WERI-Rb-1 (cell line): Measurements from ENCODE around the gene TRIM47.

Experiments used
- DNase-seq: peaks from one replicate; pipeline ENCODE4 v3.0.0-alpha.2; 2020
- H3K27ac ChIP-seq: fragments of 250-450 bp; sonication (Bioruptor Pico); 2 replicates; pipeline ENCODE4 v1.5.1; 2020; ENCODE audit warnings: mild to moderate bottlenecking, moderate library complexity
- H3K27me3 ChIP-seq: fragments of 250-450 bp; sonication (Bioruptor Pico); 2 replicates; pipeline ENCODE4 v1.5.1; 2021; ENCODE audit warnings: mild to moderate bottlenecking, low read depth, moderate library complexity; ENCODE audit not compliant: insufficient read depth, severe bottlenecking
- H3K36me3 ChIP-seq: fragments of 250-450 bp; sonication (Bioruptor Pico); 2 replicates; pipeline ENCODE4 v1.5.1; 2020; ENCODE audit warnings: mild to moderate bottlenecking, moderate library complexity
- H3K4me3 ChIP-seq: 2 replicates; pipeline ENCODE4 v1.5.1; 2011; ENCODE audit warnings: low read depth, mild to moderate bottlenecking, control low read depth, low read length
- H3K9me3 ChIP-seq: fragments of 250-450 bp; sonication (Bioruptor Pico); 2 replicates; pipeline ENCODE4 v1.5.1; 2021; ENCODE audit warnings: mild to moderate bottlenecking, moderate library complexity; ENCODE audit not compliant: severe bottlenecking
- CTCF ChIP-seq: IDR thresholded peaks from 2 replicates; pipeline ENCODE4 v1.5.1; 2011; ENCODE audit warnings: low read depth, mild to moderate bottlenecking, control low read depth, inconsistent platforms, low read length

Gene TRIM47

DNA sequence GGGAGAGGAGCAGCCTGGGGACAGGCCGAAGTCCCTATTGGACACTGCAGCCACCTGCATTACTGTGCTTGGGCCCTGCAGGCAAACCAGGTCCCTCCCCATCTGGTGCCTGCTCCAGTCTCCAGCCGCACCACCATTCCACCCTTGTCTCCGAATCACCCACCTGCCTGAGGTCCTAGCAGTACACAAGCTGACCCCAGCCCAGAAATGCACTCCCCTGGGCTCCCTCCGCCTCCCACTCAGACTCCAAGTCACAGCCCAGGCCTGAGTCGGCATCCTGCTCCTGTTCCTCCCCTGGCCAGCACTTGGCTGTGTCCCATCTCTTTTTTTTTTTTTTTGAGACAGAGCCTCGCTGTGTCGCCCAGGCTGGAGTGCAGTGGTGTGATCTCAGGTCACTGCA lies 40.5 kb downstream of the TRIM47 start:
- Histone ChIP-seq H3K27ac (no peak overlapping the region), H3K36me3 (no peaks in the 10 kb centered on the region; the same call in none of the 2 replicates), H3K9me3 (no peaks in the 10 kb centered on the region), H3K4me3 (no peak overlapping the region), H3K27me3 (no peaks in the 10 kb centered on the region)
- no peak for DNase-seq
- TF ChIP-seq CTCF, result no peak

- H3K36me3 ChIP-seq, result no peaks in the 10 kb centered on the region; the same call in none of the 2 replicates
- no peaks in the 10 kb centered on the region for H3K9me3 ChIP-seq
- no peak overlapping the region for H3K4me3 ChIP-seq
- no peaks in the 10 kb centered on the region for H3K27me3 ChIP-seq
- no peak for TF ChIP-seq CTCF
- DNase-seq, result no peak
- no peak overlapping the region for H3K27ac ChIP-seq
Observed at GRCh38 chr17:75836605-75837004, 41.8 kb downstream of the TRIM47 start.

DNA sequence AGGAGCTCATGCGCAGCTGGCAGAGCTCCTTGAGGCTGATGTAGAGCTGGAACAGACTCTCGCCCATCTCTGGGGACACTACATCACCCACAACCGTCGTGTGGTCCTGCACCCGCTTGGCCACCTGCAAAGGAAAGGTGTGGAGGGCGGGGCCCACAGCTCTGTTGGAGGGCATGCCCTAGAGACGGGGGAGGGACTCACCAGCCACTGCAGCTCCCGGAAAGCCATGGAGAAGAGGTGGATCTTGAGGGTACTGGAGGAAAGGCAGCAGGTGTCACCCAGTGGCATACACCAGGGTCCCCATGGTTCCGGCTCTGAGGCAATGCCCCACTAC lies 42.8 kb downstream of the TRIM47 start:
- no peaks in the 10 kb centered on the region for H3K9me3 ChIP-seq
- TF ChIP-seq CTCF, result no peak
- H3K4me3 ChIP-seq, result no peak overlapping the region
- H3K36me3 ChIP-seq, result no peaks in the 10 kb centered on the region; the same call in none of the 2 replicates
- H3K27me3 ChIP-seq, result no peaks in the 10 kb centered on the region
- H3K27ac ChIP-seq, result no peak overlapping the region
- DNase-seq, result no peak

DNA sequence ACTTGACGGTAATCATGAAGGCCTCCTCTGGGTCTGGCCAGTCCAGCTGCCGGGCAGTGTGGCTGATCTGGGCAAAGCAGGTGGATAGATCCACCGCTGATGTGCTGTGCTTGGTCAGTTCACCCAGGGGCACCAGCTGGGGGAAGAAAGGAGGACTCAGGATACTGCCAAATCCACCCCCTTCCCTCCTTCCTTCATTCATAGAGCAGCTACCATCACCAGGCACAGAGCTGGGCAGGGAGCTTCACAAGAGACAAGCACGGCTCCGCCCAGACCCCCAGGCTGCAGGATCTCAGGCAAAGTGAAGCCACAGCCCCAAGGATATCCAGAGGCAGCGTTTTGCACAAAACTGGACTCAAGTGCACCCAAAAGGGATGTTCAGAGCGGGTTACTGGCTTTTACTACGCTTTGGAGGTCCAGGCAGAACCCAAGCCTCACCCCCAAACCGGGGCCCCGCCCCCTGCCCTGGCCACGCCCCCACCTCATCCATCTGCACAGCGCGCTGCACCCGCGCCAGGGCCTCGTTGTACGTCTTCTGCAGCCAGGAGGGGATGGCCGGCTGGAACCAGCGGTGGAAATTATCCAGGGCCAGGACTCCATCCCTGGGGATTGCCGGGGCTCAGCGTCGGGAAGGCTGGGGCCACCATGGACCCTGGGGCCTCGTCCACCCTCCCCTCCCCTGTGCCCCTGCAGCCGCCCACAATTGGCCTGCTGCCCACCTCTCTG lies 43.3 kb downstream of the TRIM47 start:
- Histone ChIP-seq H3K36me3 (no peaks in the 10 kb centered on the region; the same call in 1 of the 2 replicates), H3K27me3 (no peaks in the 10 kb centered on the region), H3K9me3 (no peaks in the 10 kb centered on the region), H3K27ac (no peak overlapping the region), H3K4me3 (no peak overlapping the region)
- no peak for DNase-seq
- no peak for TF ChIP-seq CTCF

DNA sequence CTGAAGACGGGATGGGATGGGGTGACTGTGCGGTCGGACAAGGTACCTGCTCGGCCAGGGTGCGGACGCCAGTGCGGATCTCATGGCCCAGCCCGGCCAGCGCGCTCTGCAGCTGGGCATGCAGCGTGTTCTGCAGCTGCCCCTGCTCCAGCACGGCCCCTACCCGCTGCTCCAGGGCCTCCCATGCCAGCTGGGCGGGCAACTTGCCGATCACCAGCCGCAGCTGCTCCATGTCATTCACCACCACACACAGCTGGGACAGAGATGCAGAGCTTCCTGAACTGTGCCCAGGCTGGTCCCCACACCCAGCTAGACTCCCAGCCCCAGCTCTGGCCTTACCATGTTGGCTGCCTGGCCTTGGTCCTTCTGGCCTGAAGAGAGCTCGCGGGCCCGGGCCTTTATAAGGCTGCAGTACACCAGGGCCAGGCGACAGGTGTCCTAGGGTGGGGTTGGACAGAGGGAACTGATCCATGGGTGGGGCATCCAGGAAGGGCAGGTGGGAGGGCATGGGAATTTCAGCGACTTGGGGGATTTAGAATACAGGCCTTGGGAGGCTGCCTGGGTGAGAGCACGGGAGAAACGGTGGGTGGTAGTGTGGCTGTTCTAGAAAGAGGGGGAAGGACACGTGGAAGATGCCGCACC lies 44.0 kb downstream of the TRIM47 start:
- Histone ChIP-seq H3K9me3 (no peaks in the 10 kb centered on the region), H3K4me3 (no peak overlapping the region), H3K36me3 (no peaks in the 10 kb centered on the region; the same call in 1 of the 2 replicates), H3K27me3 (no peaks in the 10 kb centered on the region), H3K27ac (no peak overlapping the region)
- DNase-seq, result no peak
- no peak for TF ChIP-seq CTCF
